ENCODE measurements around the gene SNUPN. TPM values are rescaled to one million over a fixed set of nuclear protein-coding genes. Genes with fewer than 3 reads are reported as not detected.

SNUPN gene
- polyA plus RNA-seq, 1 experiment = 25.4 TPM

DNA sequence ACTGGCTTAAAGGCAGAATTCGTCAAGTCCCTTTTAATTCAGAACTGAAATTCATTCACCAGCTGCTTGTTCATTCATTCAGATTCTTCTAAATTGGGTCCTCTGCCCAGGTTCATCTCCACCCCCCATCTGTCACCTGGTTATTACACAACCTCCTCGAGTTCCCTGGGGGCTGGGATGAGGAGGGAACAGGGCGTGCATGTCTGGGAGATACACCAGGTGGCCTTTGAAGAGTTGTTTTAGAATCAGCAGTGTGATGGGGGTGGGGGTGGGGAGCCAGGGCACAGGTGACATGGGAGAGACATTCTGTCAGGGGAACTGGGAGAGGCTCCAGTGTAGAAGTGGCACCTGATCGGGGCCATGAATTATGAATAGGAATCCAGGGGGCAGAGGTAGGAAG, 30.4 kb upstream of the SNUPN start:
- POLR2A ChIA-PET = no interaction called here
- TF ChIP-seq, protein P1, sequence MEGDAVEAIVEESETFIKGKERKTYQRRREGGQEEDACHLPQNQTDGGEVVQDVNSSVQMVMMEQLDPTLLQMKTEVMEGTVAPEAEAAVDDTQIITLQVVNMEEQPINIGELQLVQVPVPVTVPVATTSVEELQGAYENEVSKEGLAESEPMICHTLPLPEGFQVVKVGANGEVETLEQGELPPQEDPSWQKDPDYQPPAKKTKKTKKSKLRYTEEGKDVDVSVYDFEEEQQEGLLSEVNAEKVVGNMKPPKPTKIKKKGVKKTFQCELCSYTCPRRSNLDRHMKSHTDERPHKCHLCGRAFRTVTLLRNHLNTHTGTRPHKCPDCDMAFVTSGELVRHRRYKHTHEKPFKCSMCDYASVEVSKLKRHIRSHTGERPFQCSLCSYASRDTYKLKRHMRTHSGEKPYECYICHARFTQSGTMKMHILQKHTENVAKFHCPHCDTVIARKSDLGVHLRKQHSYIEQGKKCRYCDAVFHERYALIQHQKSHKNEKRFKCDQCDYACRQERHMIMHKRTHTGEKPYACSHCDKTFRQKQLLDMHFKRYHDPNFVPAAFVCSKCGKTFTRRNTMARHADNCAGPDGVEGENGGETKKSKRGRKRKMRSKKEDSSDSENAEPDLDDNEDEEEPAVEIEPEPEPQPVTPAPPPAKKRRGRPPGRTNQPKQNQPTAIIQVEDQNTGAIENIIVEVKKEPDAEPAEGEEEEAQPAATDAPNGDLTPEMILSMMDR (IDR thresholded peaks at IDR 0.05; ENCODE audit: insufficient read depth, low read depth, low read length) = no peak
- Histone ChIP-seq H3K27me3 (ENCODE audit: control insufficient read depth, insufficient read depth, low read length) (no peaks in the 10 kb centered on the region), H3K36me3 (ENCODE audit: control insufficient read depth, insufficient read depth, low read length) (peaks cover 19% of the 10 kb centered on the region), H3K4me3 (ENCODE audit: low read depth, low read length) (no peak overlapping the region)
- CTCF ChIA-PET = interaction anchor here (1.0 kb wide), 1 partner anchor 14 kb away, joined by 3 read pairs; no protein-coding TSS in a partner anchor
- DNase-seq (ENCODE audit: low read depth) = no peak

DNA sequence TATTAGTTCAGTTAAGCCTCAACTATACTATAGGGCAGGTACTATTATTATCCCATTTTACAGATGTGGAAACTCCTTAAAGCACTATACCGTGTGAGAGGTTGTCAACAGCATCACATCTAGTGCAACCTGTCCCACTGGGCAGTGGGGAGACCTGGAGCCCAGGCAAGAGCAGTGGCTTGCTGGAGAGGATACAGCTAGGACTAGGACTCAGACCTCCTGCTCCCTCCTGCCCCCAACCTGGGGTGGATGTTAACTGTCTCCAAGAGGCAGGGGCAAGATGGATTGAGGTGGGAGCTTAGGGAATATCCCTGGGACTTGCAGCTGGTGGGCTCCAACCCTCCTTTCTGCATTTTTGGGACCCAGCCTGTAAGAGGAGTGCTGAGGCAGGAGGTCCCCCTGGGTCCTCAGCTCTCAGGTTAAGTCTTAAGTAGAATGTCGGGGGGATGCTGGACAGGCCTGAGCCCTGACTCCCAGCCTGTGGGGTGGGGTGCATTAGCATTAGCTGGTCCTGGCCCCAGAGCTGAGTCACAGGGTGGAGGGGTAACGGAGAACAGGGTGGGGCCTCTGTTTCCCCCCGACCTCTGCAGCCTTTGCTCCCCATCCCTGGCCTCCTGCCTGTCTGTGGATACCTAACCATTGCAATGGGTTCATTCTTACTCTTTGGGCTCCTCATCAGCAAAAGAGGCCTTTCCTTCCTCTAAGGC, 28.8 kb upstream of the SNUPN start:
- no peaks in the 10 kb centered on the region for H3K27me3 ChIP-seq (ENCODE audit: control insufficient read depth, insufficient read depth, low read length)
- ChIA-PET CTCF (no interaction called here), POLR2A (no interaction called here)
- DNase-seq (ENCODE audit: low read depth) = no peak
- TF ChIP-seq, protein P1 (IDR thresholded peaks at IDR 0.05; ENCODE audit: insufficient read depth, low read depth, low read length) = no peak
- H3K4me3 ChIP-seq (ENCODE audit: low read depth, low read length) = no peak overlapping the region
- H3K36me3 ChIP-seq (ENCODE audit: control insufficient read depth, insufficient read depth, low read length) = peaks cover 26% of the 10 kb centered on the region

DNA sequence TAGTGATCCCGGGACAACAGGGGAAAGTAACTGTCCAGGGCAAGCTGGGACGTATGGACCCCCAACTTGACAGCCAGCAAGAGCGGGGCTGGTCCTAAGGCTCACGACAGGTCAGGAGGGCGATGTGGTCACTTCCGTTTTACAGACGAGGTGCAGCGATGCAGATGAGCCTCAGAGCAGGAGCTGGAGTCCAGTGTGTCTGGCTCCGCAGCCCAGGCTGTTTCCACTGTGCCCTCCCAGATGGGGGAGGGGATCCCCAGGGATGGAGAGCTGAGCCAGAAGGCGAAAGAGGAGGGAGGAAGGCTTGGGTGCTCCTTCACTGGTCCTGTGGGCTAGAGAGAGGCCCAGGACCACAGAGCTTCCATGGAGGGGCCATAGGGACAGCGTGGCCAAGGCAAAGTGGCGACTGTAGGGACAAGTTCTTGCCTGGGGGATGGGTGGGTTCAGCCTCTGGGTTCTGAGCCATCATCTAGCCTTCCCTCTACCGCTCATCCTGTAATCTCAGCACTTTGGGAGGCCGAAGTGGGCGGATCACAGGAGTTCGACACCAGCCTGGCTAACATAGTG, 27.9 kb upstream of the SNUPN start:
- CTCF ChIA-PET = interaction anchor here (1.0 kb wide), 1 partner anchor 33 kb away, joined by 3 read pairs; no protein-coding TSS in a partner anchor
- H3K4me3 ChIP-seq (ENCODE audit: low read depth, low read length) = no peak overlapping the region
- H3K27me3 ChIP-seq (ENCODE audit: control insufficient read depth, insufficient read depth, low read length) = no peaks in the 10 kb centered on the region
- POLR2A ChIA-PET = interaction anchor here (0.7 kb wide), 1 partner anchor 21 kb away, joined by 3 read pairs; no protein-coding TSS in a partner anchor
- TF ChIP-seq, protein P1 (IDR thresholded peaks at IDR 0.05; ENCODE audit: insufficient read depth, low read depth, low read length) = no peak
- DNase-seq (ENCODE audit: low read depth) = no peak
- H3K36me3 ChIP-seq (ENCODE audit: control insufficient read depth, insufficient read depth, low read length) = peaks cover 26% of the 10 kb centered on the region

DNA sequence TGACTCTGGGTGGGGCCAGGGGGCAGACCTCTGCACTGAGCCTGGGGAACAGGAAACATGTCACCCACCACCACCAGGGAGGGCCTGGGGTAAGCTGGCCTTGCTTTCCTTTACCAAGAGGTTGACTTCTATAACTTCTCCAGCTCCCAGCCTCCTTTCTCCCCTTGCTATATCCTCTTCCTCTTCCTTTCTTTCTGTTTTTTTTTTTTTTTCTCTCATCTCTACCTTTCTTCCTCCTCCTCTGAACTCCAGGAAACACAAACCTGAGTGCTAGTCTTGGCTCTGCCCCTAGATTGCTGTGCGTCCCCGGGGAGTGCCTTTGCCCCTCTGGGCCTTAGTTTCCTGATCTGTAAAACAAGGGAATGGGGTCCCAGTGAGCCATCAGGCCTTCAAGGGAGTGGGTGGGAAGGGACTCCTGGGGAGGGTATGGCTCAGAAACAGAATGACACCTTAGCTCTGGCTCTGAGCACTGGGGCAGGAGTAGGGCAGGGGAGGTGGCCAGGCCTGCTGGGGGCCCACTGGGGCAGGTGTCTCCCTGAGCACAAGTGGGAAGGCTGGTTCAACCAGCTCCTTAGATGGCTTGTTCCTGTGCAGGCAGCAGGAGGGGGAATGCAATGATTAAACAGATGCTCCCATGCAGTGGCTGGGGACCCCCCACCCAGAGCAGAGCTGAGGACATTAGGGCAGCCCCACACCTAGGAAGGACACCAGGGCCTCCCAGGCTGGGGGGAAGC, 26.5 kb upstream of the SNUPN start:
- CTCF ChIA-PET = interaction anchor here (0.6 to 1.2 kb wide), 2 partner anchors 34 kb away, joined by 3 to 5 read pairs; no protein-coding TSS in a partner anchor
- H3K27me3 ChIP-seq (ENCODE audit: control insufficient read depth, insufficient read depth, low read length) = no peaks in the 10 kb centered on the region
- TF ChIP-seq, protein P1 (IDR thresholded peaks at IDR 0.05; ENCODE audit: insufficient read depth, low read depth, low read length) = no peak
- H3K4me3 ChIP-seq (ENCODE audit: low read depth, low read length) = peak overlapping the region; percentile 77
- POLR2A ChIA-PET = interaction anchor here (0.7 kb wide), 1 partner anchor 31 kb away, joined by 5 read pairs; no protein-coding TSS in a partner anchor
- H3K36me3 ChIP-seq (ENCODE audit: control insufficient read depth, insufficient read depth, low read length) = peaks cover 18% of the 10 kb centered on the region
- no peak for DNase-seq (ENCODE audit: low read depth)

Measured in BJ (cell line).